Choroid plexus epithelial cell (primary cell): Measurements from ENCODE around the gene ADAM12.
A peak's percentile ranks its signal among the peaks of the same experiment; 100 is the strongest.

Source experiments
- DNase-seq: peaks from one replicate; pipeline ENCODE4 v3.0.0-alpha.2; 2010; ENCODE audit warnings: low read depth
- H3K4me3 ChIP-seq: 2 replicates; pipeline ENCODE4 v1.5.1; 2011; ENCODE audit warnings: low read depth, mild to moderate bottlenecking, control low read depth, low read length, moderate library complexity
- CTCF ChIP-seq: conservative IDR thresholded peaks from 2 replicates; pipeline ENCODE4 v1.5.1; 2011; ENCODE audit warnings: low read depth, mild to moderate bottlenecking, control low read depth, inconsistent platforms, low read length, moderate library complexity

Gene ADAM12

GRCh38 chr10:126387931-126388911 lies at the start of gene ADAM12:
ADAM12 (minus strand) TSS chr10:126388477; CDS start chr10:126388145, 332 bp downstream.
- peak; percentile 74 for DNase-seq
- H3K4me3 ChIP-seq = peak within 1 kb of the TSS; percentile 77

GRCh38 chr10:126437635-126438406 lies 49.5 kb upstream of the ADAM12 start:
- H3K4me3 ChIP-seq = no peak overlapping the region
- DNase-seq = no peak
- no peak for TF ChIP-seq CTCF

More at GRCh38 chr10:126387931-126388911, at the start of gene ADAM12:
- TF ChIP-seq CTCF = no peak

GRCh38 chr10:126434235-126434634 lies 46.0 kb upstream of the ADAM12 start:
- H3K4me3 ChIP-seq = no peak overlapping the region
- DNase-seq = no peak
- TF ChIP-seq CTCF = no peak

- no peak overlapping the region for H3K4me3 ChIP-seq
- peak; percentile 40 for DNase-seq
- no peak for TF ChIP-seq CTCF
These were observed 45.1 kb upstream of the ADAM12 start for GRCh38 chr10:126433351-126433750.

- H3K4me3 ChIP-seq = no peak overlapping the region
- no peak for DNase-seq
- TF ChIP-seq CTCF = no peak
These were observed 44.2 kb upstream of the ADAM12 start for GRCh38 chr10:126432507-126432906.

- no peak overlapping the region for H3K4me3 ChIP-seq
- DNase-seq = no peak
- TF ChIP-seq CTCF = no peak
These were observed 43.5 kb upstream of the ADAM12 start for GRCh38 chr10:126431816-126432215.
